Kasumi-1 (cell line): ENCODE results near the gene PPIF.

Source experiments
- DNase-seq, 2 experiments: peaks; one replicate each; lab custom pipeline; 2025; lab: John Stamatoyannopoulos, UW

Gene PPIF

GRCh38 chr10:79347226-79347893 lies at the start of gene PPIF:
PPIF (plus strand) TSS chr10:79347469; CDS start chr10:79347549, 80 bp downstream.
- peak; percentile 89 to 90 for DNase-seq

- DNase-seq: peak in 1 of 2 experiments; percentile 12
These were observed 48.6 kb upstream of the PPIF start for GRCh38 chr10:79298403-79299244.

- DNase-seq: no peak
These were observed 47.6 kb upstream of the PPIF start for GRCh38 chr10:79299397-79300241.

GRCh38 chr10:79300711-79301110 lies 46.6 kb upstream of the PPIF start:
- DNase-seq: no peak

GRCh38 chr10:79301754-79302530 lies 45.3 kb upstream of the PPIF start:
- DNase-seq: no peak

GRCh38 chr10:79303631-79304478 lies 43.4 kb upstream of the PPIF start:
- DNase-seq: no peak

GRCh38 chr10:79304479-79305087 lies 42.7 kb upstream of the PPIF start:
- no peak for DNase-seq

GRCh38 chr10:79305515-79305914 lies 41.8 kb upstream of the PPIF start:
- DNase-seq: no peak

- DNase-seq: no peak
These were observed 41.3 kb upstream of the PPIF start for GRCh38 chr10:79305988-79306387.

GRCh38 chr10:79306644-79307220 lies 40.5 kb upstream of the PPIF start:
- no peak for DNase-seq

- DNase-seq: no peak
These were observed 39.3 kb upstream of the PPIF start for GRCh38 chr10:79308016-79308415.

GRCh38 chr10:79308969-79309665 lies 38.2 kb upstream of the PPIF start:
- no peak for DNase-seq

GRCh38 chr10:79310200-79310865 lies 36.9 kb upstream of the PPIF start:
- DNase-seq: no peak

GRCh38 chr10:79310911-79311573 lies 36.2 kb upstream of the PPIF start:
- no peak for DNase-seq

GRCh38 chr10:79311581-79312407 lies 35.5 kb upstream of the PPIF start:
- DNase-seq: no peak

- no peak for DNase-seq
These were observed 34.6 kb upstream of the PPIF start for GRCh38 chr10:79312601-79313187.

GRCh38 chr10:79313320-79313719 lies 33.9 kb upstream of the PPIF start:
- no peak for DNase-seq
